ENCODE measurements around the gene DNAH17.

DNAH17 gene

GRCh38 chr17:78423961-78424675, 153.1 kb downstream of the DNAH17 start:
- Histone ChIP-seq H3K4me3 (no peak overlapping the region), H3K27ac (no peak overlapping the region)
- TF ChIP-seq CTCF (IDR thresholded peaks at IDR 0.05) = no peak
- DNase-seq (ENCODE audit: low spot score) = no peak

- DNase-seq (ENCODE audit: low spot score) = no peak
- Histone ChIP-seq H3K4me3 (no peak overlapping the region), H3K27ac (no peak overlapping the region)
- TF ChIP-seq CTCF (IDR thresholded peaks at IDR 0.05) = no peak
Measured at GRCh38 chr17:78422872-78423588, 154.2 kb downstream of the DNAH17 start.

- no peak for TF ChIP-seq CTCF (IDR thresholded peaks at IDR 0.05)
- Histone ChIP-seq H3K4me3 (no peak overlapping the region), H3K27ac (no peak overlapping the region)
- no peak for DNase-seq (ENCODE audit: low spot score)
Measured at GRCh38 chr17:78422267-78422605, 155.0 kb downstream of the DNAH17 start.

GRCh38 chr17:78421534-78422266, 155.5 kb downstream of the DNAH17 start:
- H3K4me3 ChIP-seq = no peak overlapping the region
- DNase-seq (ENCODE audit: low spot score) = no peak
- H3K27ac ChIP-seq = peak overlapping the region in 1 of 2 donors; percentile 8
- peak; percentile 94 for TF ChIP-seq CTCF (IDR thresholded peaks at IDR 0.05)

GRCh38 chr17:78421084-78421533, 156.1 kb downstream of the DNAH17 start:
- Histone ChIP-seq H3K4me3 (no peak overlapping the region), H3K27ac (peak overlapping the region in 1 of 2 donors; percentile 8)
- no peak for DNase-seq (ENCODE audit: low spot score)
- TF ChIP-seq CTCF (IDR thresholded peaks at IDR 0.05) = no peak

GRCh38 chr17:78419970-78420815, 157.0 kb downstream of the DNAH17 start:
- Histone ChIP-seq H3K4me3 (no peak overlapping the region), H3K27ac (peak overlapping the region in 1 of 2 donors; percentile 41)
- DNase-seq (ENCODE audit: low spot score) = no peak
- no peak for TF ChIP-seq CTCF (IDR thresholded peaks at IDR 0.05)
